ENCODE results near the gene CMSS1.

GRCh38 chr3:100106531-100107141, 289.0 kb downstream of the CMSS1 start:
- TF ChIP-seq CTCF (conservative IDR thresholded peaks at IDR 0.05; ENCODE audit: low read length) (no peak), EZH2phosphoT487 (IDR thresholded peaks at IDR 0.05; ENCODE audit: borderline replicate concordance) (no peak)

All from Loucy (cell line).